HFF-Myc (cell line): ENCODE data around the gene GKAP1.
"Not testable (repeated sequence)": the region's sequence is repeated elsewhere in the genome, so short reads cannot be mapped to it uniquely, and the experiment has no call there.

Experiments used
- DNase-seq: peaks from one replicate; pipeline ENCODE4 v3.0.0-alpha.2; 2011; ENCODE audit warnings: low read depth; ENCODE audit errors: extremely low read depth
- H3K4me3 ChIP-seq: replicated peaks from 2 replicates; pipeline ENCODE4 v1.5.1; 2011; ENCODE audit warnings: low read depth, mild to moderate bottlenecking, control low read depth, low read length
- CTCF ChIP-seq: IDR thresholded peaks from 2 replicates; pipeline ENCODE4 v1.5.1; 2012; ENCODE audit warnings: mild to moderate bottlenecking, low read depth, low read length, control low read depth; ENCODE audit errors: missing control alignments

The GKAP1 gene

DNA sequence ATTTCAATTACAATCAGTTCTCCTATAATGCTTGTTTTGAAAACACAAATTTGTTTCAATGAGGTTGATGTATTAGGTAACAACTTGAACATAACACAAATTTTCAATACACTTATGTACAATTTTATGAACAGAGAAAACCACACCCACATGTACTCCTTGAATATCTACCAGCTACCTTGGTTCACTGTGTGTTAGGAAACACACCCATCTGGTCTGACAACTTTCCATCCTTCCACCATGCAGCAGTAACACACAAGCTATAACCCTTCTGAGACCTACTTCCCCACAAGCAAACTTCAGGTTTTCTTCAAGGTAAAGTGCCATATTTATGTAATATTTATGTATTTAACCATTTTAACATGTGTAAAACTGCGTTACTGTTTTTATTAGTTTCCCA, 73.4 kb downstream of the GKAP1 start:
- no peak overlapping the region for H3K4me3 ChIP-seq
- TF ChIP-seq CTCF, result no peak
- no peak for DNase-seq

DNA sequence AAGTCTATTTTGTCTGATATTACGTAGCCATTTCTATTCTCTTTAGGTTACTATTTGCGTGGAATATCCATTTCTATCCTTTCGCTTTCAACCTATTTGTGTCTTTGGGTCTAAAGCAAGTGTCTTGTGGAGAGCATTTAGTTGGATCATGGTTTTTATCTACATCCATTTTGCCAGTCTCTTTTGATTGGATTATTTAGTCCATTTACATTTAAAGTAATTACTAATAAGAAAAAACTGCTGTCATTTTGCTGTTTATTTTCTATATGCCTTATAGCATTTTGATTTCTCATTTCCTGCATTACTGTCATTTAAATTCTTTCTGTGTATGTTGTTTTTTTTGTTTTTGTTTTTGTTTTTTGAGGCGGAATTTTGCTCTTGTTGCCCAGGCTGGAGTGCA, 83.8 kb downstream of the GKAP1 start:
- no peak for TF ChIP-seq CTCF
- no peak for DNase-seq
- H3K4me3 ChIP-seq, result no peak overlapping the region

- DNase-seq, result not testable (repeated sequence)
Measured at GRCh38 chr9:83728591-83729368, 88.8 kb downstream of the GKAP1 start.

GRCh38 chr9:83724436-83724835, 93.1 kb downstream of the GKAP1 start:
- H3K4me3 ChIP-seq, result no peak overlapping the region
- no peak for TF ChIP-seq CTCF
- DNase-seq, result no peak

More at GRCh38 chr9:83728591-83729368, 88.8 kb downstream of the GKAP1 start:
- not testable (repeated sequence) for H3K4me3 ChIP-seq

DNA sequence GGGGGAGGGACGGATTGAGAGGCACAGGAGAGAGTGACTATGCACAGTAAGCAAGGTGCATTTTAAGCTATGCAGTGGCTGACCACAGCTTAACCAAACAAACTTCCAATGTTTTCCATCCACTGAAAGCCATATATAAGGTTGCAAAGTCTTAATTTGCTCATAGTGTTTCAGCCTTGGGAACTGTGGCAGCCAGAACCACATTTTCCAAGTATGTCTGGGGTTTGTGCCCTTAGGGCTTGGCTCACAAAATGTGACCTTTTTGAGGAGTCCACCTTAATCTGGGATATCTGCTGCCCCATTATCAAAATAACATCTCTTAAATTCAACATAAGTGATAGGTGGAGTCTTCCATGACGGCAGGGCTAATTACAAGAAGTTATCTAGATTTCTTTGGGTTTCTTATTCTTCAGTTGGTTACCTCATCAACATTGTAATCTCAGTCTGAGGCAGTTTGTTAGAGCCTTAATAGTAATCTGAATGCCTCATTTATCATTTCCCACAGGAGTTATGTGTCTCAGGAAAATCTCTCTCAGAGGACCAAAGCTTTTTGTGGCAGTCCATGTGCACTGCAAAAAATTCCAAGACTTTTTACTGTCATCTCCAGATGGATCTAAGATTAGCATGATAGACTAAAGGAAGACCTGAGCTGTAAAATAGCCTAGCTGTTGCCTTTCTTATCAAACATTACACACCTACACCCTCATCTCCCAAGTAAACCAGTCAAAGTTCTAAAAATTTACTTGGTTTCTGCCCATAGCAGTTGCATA, 94.7 kb downstream of the GKAP1 start:
- TF ChIP-seq CTCF, result no peak
- DNase-seq, result no peak
- H3K4me3 ChIP-seq, result no peak overlapping the region

DNA sequence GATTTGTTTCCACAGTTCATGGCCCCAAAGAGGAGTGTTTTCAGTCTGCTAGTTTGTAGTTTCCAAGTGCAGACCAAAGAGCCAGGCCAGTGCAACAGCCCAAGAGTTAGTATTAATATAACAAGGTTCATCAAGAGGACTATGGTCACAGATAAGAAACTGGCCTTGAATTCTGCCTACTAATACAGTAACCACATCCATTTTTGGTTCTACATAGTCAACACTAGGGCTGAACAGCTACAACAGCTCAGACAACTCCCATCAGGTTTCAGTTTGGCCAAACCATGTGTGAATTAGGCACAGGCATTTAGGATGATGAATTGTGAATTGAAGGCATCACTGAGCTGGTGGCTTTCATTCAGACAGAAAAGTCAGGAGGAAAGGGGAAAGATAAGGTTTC, 96.1 kb downstream of the GKAP1 start:
- TF ChIP-seq CTCF, result no peak
- no peak for DNase-seq
- no peak overlapping the region for H3K4me3 ChIP-seq

DNA sequence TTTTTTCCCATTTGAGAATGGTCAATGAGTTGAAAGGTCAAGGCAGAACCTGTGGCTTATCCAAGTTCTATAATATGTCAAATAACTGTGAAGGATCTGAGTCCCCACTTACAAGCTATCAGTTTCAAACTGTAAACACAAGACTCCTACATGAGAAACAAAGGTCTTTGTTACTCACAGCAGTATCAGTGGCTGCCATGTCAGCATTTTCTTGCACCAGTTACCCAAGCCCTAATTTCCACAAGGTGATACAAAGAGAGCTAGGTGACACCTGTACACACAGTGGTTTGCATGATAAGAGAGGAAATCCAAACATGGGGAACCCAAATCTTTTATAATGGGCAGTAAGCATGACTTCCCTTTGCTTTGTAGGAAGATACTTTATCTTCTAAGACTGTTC, 101.8 kb downstream of the GKAP1 start:
- TF ChIP-seq CTCF, result no peak
- H3K4me3 ChIP-seq, result no peak overlapping the region
- DNase-seq, result no peak
